K562 (cell line): ENCODE measurements around the gene RNF224. TPM values are rescaled to one million over a fixed set of nuclear protein-coding genes. Genes with fewer than 3 reads are reported as not detected.

Experiments used
- ATAC-seq: fragments of 200-7000 bp; cut with Tn5 transposase; 3 replicates; pipeline ENCODE4 v1.9.1; 2020; ENCODE audit warnings: moderate library complexity
- BruUV-seq: library from RNA; stranded (reverse); fragments of 400-500 nt; replicated peaks from 2 replicates; lab custom pipeline; 2021; lab: Mats Ljungman, UMichigan
- CTCF ChIA-PET: fragments of 300-600 bp; formaldehyde crosslinking; extraction: SDS; loops from one replicate; lab custom pipeline; 2021; ENCODE audit warnings: low intra/inter-chr PET ratio; lab: Yijun Ruan, JAX
- POLR2A ChIA-PET: fragments of 300-600, 350-650 bp; sonication (Branson Sonifier 250); formaldehyde crosslinking; extraction: SDS; loops from one replicate; lab custom pipeline; 2021; ENCODE audit warnings: antibody characterized with exemption, inconsistent platforms; lab: Yijun Ruan, JAX
- DNase-seq, 4 experiments: peaks; one replicate each; pipeline versions ENCODE4 v3.0.0 to v3.0.0-alpha.2; 2011 to 2018; ENCODE audit warnings: low spot score in 3 of 4, mixed read lengths in 3 of 4; ENCODE audit errors: extremely low read depth in 1 of 4
- FAIRE-seq: peaks from 2 replicates; lab custom pipeline; 2011; peaks lifted over from hg19 to GRCh38; lab: Jason Lieb, UNC
- H2AFZ ChIP-seq: 2 replicates; pipeline ENCODE4 v1.6.0; 2011; ENCODE audit warnings: low read depth, low read length, control low read depth, inconsistent platforms
- H3K27ac ChIP-seq: fragments of 200-600 bp; 3 replicates; pipeline ENCODE4 v1.8.0; 2011; ENCODE audit warnings: low read depth, mild to moderate bottlenecking, control low read depth, inconsistent platforms, low read length, moderate library complexity, mixed read lengths; ENCODE audit errors: extremely low read depth
- H3K27me3 ChIP-seq, 2 experiments: fragments of 300-600 bp in 1 of 2; 2 replicates in 1 of 2; 3 replicates in 1 of 2; pipeline versions ENCODE4 v1.6.0 to v1.8.0; 2011; ENCODE audit warnings: inconsistent platforms in 2 of 2, low read length in 2 of 2, mild to moderate bottlenecking in 1 of 2, mixed read lengths in 1 of 2, moderate library complexity in 1 of 2; ENCODE audit not compliant: control insufficient read depth in 2 of 2, insufficient read depth in 2 of 2
- H3K36me3 ChIP-seq: fragments of 300-600 bp; 3 replicates; pipeline ENCODE4 v1.8.0; 2011; ENCODE audit warnings: mild to moderate bottlenecking, low read length, inconsistent platforms; ENCODE audit not compliant: control insufficient read depth, insufficient read depth
- H3K4me1 ChIP-seq, 2 experiments: fragments of 200-600 bp in 1 of 2; replicated peaks in 1 of 2; 2 replicates in 1 of 2; 3 replicates in 1 of 2; pipeline versions ENCODE4 v1.5.1 to v1.8.0; 2011; ENCODE audit warnings: inconsistent platforms in 2 of 2, low read length in 2 of 2, mild to moderate bottlenecking in 1 of 2, mixed read lengths in 1 of 2, moderate library complexity in 1 of 2; ENCODE audit not compliant: control insufficient read depth in 2 of 2, insufficient read depth in 2 of 2
- H3K4me2 ChIP-seq: 2 replicates; pipeline ENCODE4 v1.6.1; 2011; ENCODE audit warnings: low read length, control low read depth, inconsistent platforms, mixed read lengths; ENCODE audit not compliant: insufficient read depth
- H3K4me3 ChIP-seq: fragments of 200-600 bp; sonication (generic), shearing (Covaris generic); 2 replicates; pipeline ENCODE4 v1.5.1; 2016; ENCODE audit warnings: control low read depth, inconsistent platforms
- H3K79me2 ChIP-seq: fragments of 200-600 bp; 3 replicates; pipeline ENCODE4 v1.8.0; 2011; ENCODE audit warnings: low read length, inconsistent platforms; ENCODE audit not compliant: control insufficient read depth, insufficient read depth
- H3K9ac ChIP-seq, 2 experiments: 2 replicates each; pipeline versions ENCODE4 v1.6.0 to v1.6.1; 2011; ENCODE audit warnings: low read depth in 2 of 2, low read length in 2 of 2, control low read depth in 1 of 2, inconsistent platforms in 1 of 2, mild to moderate bottlenecking in 1 of 2, mixed read lengths in 1 of 2; ENCODE audit not compliant: insufficient read depth in 1 of 2
- H3K9me1 ChIP-seq: one replicate; pipeline ENCODE4 v1.6.0; 2011; ENCODE audit warnings: inconsistent platforms, mild to moderate bottlenecking, low read length, moderate library complexity; ENCODE audit not compliant: control insufficient read depth, insufficient read depth
- H3K9me3 ChIP-seq: replicated peaks from 2 replicates; pipeline ENCODE4 v1.5.1; 2011; ENCODE audit warnings: low read depth, low read length, inconsistent platforms; ENCODE audit not compliant: control insufficient read depth, insufficient read depth
- H4K20me1 ChIP-seq: replicated peaks from 2 replicates; pipeline ENCODE4 v1.6.1; 2011; ENCODE audit warnings: low read length, inconsistent platforms, mixed read lengths; ENCODE audit not compliant: control insufficient read depth, insufficient read depth
- CBX2 ChIP-seq: fragments of 200-600 bp; sonication (generic); IDR thresholded peaks from one replicate; pipeline ENCODE4 v1.6.1; 2012; ENCODE audit warnings: mild to moderate bottlenecking, low read length, inconsistent platforms; ENCODE audit not compliant: insufficient read depth, poor library complexity, severe bottlenecking
- RBFOX2 ChIP-seq: fragments of 200-400 bp; formaldehyde crosslinking; IDR thresholded peaks from 2 replicates; pipeline ENCODE4 v1.6.1; 2017; ENCODE audit warnings: low read depth, mild to moderate bottlenecking, low read length, moderate library complexity
- ZNF398 ChIP-seq: fragments of 250-450 bp; sonication (Bioruptor Pico); IDR thresholded peaks from 2 replicates; pipeline ENCODE4 v1.8.0; 2021; ENCODE audit warnings: moderate library complexity, mild to moderate bottlenecking, inconsistent platforms
- WGBS: fragments of 100-300 bp; shearing (Covaris generic); methylation state at CpG from one replicate; pipeline ENCODE4 v1.1.6; 2016; ENCODE audit warnings: low coverage, mixed read lengths; ENCODE audit not compliant: insufficient coverage; ENCODE audit errors: missing lambda C conversion rate; 5-methylcytosine and 5-hydroxymethylcytosine counted together
- in situ Hi-C: fragments of 300-500 bp; cut with MboI; formaldehyde crosslinking; loops from 4 replicates; pipeline ENCODE4 v1.15.0; 2018; ENCODE audit warnings: inconsistent platforms, mixed read lengths
- intact Hi-C: fragments of 100-400 bp; cut with micrococcal nuclease; formaldehyde crosslinking; loops from 2 replicates; pipeline ENCODE4 v1.14.2; 2022
- polyA plus RNA-seq, 8 experiments: library from polyadenylated mRNA; depleted of rRNA in 4 of 8; stranded (reverse) in 5 of 8; unstranded in 3 of 8; fragments of >200 nt; fragmentation: Nextera tagmentation in 2 of 8; fragmentation: Illumina TruSeq in 1 of 8; extraction: Ambion mirVana in 2 of 8; extraction: Trizol in 1 of 8; gene quantifications; 2 replicates each; pipeline versions ENCODE4 v1.2.1 to v1.2.3, GENCODE V29; 2011 to 2014; ENCODE audit warnings: inconsistent platforms in 1 of 8, missing spikeins in 1 of 8
- total RNA-seq, 7 experiments: library from RNA; depleted of rRNA in 6 of 7; stranded (reverse); fragments of >200 nt in 6 of 7; fragmentation: Illumina TruSeq in 2 of 7; extraction: Trizol in 2 of 7; gene quantifications; 2 replicates each; pipeline versions ENCODE4 v1.2.1 to v1.2.3, GENCODE V29; 2011 to 2021; ENCODE audit warnings: low replicate concordance in 1 of 7

Gene RNF224
- total and polyA plus RNA-seq, 9 of the 15 experiments (the other 6 are each of a cell fraction or from before 2014, with no cell fraction given) = not detected

DNA sequence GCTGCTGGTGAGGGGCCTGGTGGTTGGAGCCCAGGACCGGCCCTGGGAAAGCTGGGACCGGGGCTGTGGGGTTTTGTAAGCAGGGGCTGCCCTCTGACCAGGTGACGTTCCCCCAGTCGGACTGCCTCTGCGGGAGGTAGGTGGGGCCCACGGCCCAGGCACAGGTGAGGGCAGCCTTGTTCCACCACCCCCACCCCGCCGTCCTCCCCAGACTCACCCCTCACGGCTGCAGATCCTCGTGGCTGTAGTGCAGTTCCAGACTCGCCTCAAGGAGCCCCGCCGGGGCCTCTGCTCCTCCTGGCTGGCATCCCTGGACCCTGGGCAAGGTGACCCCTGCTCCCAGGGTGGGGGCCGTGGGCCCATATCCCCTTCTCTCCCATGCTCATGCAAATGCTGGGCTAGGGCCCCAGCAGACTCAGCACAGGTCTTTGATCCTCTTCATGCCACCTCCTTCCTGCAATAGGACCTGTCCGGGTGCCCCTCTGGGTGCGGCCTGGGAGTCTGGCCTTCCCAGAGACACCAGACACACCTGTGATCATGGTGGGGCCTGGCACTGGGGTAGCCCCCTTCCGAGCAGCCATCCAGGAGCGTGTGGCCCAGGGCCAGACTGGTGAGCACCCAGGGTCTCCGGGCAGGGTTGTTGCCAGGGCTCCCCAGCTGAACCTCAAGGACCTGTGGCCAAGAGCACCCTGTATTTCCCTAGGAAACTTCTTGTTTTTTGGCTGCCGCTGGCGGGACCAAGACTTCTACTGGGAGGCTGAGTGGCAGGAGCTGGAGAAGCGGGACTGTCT is 11.9 kb upstream of the RNF224 start (continued):
- no peak for TF ChIP-seq ZNF398 (CRISPR knock-in tag)

GRCh38 chr9:137216188-137216965 is 10.9 kb upstream of the RNF224 start:
- H3K27ac ChIP-seq = no peak overlapping the region
- H3K9ac ChIP-seq = peak overlapping the region in 1 of 2 experiments; percentile 92; a peak in 2 of 4 replicates
- no TSS peak for BruUV-seq
- 92% methylated on average over 24 of the region's 30 CpGs for WGBS
- H3K9me3 ChIP-seq = no peaks in the 10 kb centered on the region
- H3K27me3 ChIP-seq = no peaks in the 10 kb centered on the region
- H3K4me3 ChIP-seq = no peak overlapping the region
- ChIA-PET CTCF (no interaction called here), POLR2A (interaction anchor here (0.6 to 1.6 kb wide), 6 partner anchors 10 to 89 kb away, joined by 3 to 5 read pairs (median 4); no protein-coding TSS in a partner anchor)
- H3K4me1 ChIP-seq = peaks cover 27 to 88% of the 10 kb centered on the region in 2 experiments
- TF ChIP-seq CBX2 = no peak
- TF ChIP-seq RBFOX2 = 0 out of 2 replicates have a peak, but pooled peaks have one; percentile 13
- peaks cover 35% of the 10 kb centered on the region; the same call in 2 of the 3 replicates for H3K36me3 ChIP-seq
- ATAC-seq = no peak
- H3K79me2 ChIP-seq = peaks cover 18% of the 10 kb centered on the region; the same call in 2 of the 3 replicates
- H3K9me1 ChIP-seq = no peaks in the 10 kb centered on the region
- H2AFZ ChIP-seq = no peak overlapping the region
- intact Hi-C loops (no loop called here), in situ Hi-C loops (no loop called here)
- H3K4me2 ChIP-seq = no peak overlapping the region; the same call in 1 of the 2 replicates
- H4K20me1 ChIP-seq = peaks cover 2% of the 10 kb centered on the region; the same call in 1 of the 2 replicates
- no peak for FAIRE-seq
- no peak for DNase-seq
